CMK (cell line): ENCODE results near the gene C5AR2.
A peak's percentile ranks its signal among the peaks of the same experiment; 100 is the strongest.
"Not testable (repeated sequence)": the region's sequence is repeated elsewhere in the genome, so short reads cannot be mapped to it uniquely, and the experiment has no call there.

Experiments used
- DNase-seq: peaks from one replicate; pipeline ENCODE4 v3.0.0-alpha.2; 2010; ENCODE audit warnings: low read depth

Gene C5AR2

GRCh38 chr19:47323872-47324271 is 8.1 kb upstream of the C5AR2 start:
- no peak for DNase-seq

DNA sequence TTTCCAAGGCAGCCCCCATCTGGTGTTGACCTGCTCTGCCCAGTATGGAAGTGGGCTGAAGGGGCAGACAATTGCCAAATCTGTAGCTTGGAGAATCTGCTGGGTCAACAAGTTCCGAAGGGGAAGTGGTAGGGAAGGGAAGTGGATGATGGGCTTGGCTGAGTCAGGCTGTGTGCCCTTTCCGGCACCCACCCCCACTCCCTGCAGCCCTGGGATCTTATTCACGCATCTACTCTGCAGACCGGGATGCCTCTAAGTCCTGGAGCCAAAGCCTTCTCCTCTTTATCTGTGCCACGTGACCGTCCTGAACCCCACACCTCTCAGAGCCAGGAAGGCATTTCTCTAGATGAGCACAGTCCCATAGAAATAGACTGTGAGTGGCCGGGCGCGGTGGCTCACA is 7.5 kb upstream of the C5AR2 start:
- peak; percentile 60 for DNase-seq

- DNase-seq, result no peak
These were observed 1.5 kb upstream of the C5AR2 start for GRCh38 chr19:47330466-47330869.

DNA sequence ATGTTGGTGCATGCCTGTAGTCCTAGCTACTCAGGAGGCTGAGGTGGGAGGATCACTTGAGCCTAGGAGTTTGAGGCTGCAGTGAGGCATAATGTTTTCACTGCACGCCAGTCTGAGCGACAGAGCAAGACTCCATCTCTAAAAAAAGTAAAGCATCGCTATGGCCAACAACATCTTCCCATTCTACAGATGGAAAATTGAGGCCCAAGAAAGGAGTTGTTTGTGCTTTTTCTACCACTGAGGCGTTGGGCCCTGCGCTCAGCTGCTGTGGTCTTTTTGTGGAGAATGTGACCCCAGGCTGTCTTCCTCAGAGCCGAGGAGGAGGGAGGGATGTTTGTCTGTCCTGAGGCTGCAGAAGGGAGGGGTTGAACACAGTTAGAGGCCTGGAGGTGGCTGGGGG is 485 bp upstream of the C5AR2 start:
- no peak for DNase-seq

DNA sequence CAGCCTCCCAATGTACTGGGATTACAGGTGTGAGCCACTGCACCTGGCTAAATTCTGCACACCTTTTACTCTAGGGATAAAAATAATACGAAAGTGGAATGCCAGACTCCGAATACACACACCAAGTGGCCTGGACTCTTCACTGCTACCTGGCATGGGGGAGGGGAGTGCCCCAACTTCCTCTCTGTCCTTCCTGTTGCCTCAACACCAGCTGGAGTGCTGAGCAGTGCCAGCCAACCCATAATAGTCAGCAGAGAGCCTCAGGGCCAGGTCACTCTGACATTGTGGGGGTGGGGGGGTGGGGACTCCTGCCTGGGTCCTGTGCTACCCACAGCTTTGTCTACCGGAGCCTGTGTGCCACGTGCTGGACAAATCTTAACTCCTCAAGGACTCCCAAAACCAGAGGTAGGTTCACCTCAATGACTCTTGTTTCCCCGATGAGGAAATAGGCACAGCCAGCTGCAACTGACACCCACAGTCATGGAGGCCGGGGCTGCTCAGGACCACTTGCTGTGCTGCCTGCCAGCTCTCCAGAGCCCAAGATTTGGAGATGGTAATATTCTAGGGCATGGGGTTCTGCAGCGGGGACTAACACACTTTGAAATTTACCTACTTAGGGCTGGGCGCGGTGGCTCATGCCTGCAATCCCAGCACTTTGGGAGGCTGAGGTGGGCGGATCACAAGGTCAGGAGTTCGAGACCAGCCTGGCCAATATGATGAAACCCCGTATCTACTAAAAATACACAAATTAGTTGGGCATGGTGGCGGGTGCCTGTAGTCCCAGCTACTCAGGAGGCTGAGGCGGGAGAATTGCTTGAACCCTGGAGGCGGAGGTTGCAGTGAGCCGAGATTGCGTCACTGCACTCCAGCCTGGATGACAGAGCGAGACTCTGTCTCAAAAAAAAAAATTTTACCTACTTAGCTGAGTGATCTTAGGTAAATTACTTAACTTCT is 5.1 kb downstream of the C5AR2 start:
- DNase-seq, result peak; percentile 85

- DNase-seq, result no peak
These were observed 7.4 kb downstream of the C5AR2 start for GRCh38 chr19:47339196-47339880.

DNA sequence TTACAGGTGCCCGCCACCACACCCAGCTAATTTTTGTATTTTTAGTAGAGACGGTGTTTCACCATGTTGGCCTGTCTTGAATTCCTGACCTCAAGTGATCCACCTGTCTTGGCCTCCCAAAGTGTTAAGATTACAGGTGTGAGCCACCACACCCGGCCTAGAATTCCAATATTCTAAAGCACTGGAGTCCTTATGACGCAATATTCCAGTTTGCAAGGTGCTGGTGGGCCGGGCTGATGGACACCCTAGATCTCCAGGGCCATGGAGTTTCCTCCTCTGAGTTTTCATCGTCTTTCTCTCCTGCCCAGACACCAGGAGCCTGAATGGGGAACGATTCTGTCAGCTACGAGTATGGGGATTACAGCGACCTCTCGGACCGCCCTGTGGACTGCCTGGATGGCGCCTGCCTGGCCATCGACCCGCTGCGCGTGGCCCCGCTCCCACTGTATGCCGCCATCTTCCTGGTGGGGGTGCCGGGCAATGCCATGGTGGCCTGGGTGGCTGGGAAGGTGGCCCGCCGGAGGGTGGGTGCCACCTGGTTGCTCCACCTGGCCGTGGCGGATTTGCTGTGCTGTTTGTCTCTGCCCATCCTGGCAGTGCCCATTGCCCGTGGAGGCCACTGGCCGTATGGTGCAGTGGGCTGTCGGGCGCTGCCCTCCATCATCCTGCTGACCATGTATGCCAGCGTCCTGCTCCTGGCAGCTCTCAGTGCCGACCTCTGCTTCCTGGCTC is 8.7 kb downstream of the C5AR2 start:
- no peak for DNase-seq

DNA sequence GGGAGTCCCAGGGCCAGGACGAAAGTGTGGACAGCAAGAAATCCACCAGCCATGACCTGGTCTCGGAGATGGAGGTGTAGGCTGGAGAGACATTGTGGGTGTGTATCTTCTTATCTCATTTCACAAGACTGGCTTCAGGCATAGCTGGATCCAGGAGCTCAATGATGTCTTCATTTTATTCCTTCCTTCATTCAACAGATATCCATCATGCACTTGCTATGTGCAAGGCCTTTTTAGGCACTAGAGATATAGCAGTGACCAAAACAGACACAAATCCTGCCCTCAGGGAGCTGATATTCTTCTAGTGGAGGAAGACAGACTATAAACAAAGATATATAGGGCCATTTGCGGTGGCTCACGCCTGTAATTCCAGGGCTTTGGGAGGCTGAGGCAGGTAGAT is 9.8 kb downstream of the C5AR2 start:
- DNase-seq, result no peak

DNA sequence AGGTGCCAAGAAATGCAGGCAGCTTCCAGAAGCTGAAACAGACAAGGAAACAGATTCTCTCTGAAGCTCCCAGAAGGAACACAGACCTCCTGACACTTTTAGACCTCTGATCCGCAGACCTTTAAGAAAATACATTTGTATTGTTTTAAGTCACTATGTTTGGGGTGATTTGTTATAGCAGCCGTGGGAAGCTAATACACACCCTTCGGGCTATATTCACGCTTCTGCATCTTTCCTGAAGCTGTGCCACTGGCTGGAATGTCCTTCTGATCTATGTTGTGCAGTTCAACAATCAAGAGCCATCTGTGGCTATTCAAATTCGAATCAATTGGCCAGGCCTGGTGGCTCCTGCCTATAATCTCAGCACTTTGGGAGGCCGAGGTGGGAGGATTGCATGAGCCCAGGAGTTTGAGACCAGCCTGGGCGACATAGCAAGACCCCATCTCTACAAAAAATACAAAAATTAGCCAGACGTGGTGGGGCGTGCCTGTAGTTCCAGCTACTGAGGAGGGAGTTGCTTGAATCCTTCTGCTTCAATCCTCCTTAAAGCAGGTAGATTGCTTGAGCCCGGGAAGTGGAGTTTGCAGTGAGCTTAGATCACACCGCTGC is 11.3 kb downstream of the C5AR2 start:
- no peak for DNase-seq

DNA sequence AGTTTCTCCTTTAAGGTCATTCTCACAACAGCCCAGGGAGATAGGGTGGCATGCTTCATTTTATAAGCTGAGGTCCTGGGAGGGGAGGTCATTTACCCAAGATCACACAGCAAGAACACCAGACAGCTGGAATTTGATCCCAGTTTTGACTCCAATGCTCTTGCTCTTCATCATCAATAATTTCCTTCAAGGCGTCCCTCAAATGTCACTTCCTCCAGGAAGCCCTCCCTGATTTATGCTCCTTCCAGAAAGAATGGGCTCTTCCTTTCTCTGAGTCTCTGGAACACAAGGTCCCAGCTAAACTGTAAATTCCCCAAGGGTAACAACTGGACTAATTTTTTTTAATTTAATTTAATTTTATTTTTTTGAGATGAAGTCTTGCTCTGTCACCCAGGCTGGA is 12.4 kb downstream of the C5AR2 start:
- DNase-seq, result no peak

DNA sequence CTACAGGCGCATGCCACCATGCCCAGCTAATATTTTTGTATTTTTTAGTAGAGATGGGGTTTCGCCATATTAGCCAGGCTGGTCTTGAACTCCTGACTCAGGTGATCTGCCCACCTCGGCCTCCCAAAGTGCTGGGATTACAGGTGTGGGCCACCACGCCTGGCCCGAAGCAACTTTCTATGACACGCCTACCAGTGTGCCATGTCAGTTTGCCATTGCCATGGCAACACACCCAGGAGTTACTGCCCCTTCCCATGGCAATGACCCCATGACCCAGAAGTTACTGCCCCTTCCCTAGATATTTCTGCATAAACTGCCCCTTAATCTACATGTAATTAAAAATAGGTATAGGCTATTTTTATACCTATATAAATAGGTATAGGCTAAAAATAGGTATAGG is 14.0 kb downstream of the C5AR2 start:
- DNase-seq, result not testable (repeated sequence)

- peak; percentile 100 for DNase-seq
These were observed 17.1 kb downstream of the C5AR2 start, which contains the start of gene DHX34 for GRCh38 chr19:47348819-47349795. TSS of gene DHX34 (plus strand) at chr19:47349315. CDS start at chr19:47353031, 3,716 bp downstream.

GRCh38 chr19:47350630-47351029 is 18.7 kb downstream of the C5AR2 start:
- no peak for DNase-seq

DNA sequence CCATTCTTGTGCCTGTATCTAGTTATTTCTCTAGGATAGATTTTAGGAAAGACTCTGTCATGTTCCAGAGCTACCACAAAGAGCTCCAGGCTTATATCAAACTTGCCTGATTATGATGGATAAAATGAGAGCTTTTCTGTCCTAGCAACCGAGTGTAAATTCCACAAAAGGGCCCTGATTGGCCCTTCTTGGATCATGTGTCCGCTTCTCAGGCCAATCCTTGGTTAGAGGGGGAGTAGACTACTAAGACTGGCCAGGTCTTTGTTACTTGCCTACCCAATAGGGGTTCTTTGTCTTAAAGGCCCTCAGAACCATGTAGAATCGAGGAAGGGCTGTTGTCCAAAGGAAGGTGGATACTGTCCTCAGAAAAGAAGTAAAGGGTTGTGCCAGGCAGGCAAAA is 19.6 kb downstream of the C5AR2 start:
- DNase-seq, result no peak

- no peak for DNase-seq
These were observed 20.1 kb downstream of the C5AR2 start for GRCh38 chr19:47352095-47352494.

GRCh38 chr19:47353307-47353712 is 21.3 kb downstream of the C5AR2 start:
- no peak for DNase-seq

DNA sequence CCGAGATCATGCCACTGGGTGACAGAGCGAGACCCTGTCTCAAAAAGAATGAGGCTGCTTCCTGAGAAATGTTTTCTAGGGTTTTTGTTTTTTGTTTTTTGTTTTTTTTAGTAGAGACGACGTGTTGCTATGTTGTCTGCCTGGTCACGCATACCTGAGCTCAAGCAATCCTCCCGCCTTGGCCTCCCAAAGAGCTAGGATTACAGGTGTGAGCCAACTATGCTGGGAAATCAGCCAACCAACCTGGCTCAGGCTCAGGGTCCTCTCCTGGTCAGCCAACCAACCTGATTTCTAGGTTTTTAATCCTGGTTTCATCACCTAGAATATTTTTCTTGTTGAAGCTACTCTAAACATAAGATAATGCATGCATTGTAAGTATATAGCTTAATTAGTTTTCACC is 24.9 kb downstream of the C5AR2 start:
- DNase-seq, result no peak

GRCh38 chr19:47357788-47358680 is 26.1 kb downstream of the C5AR2 start:
- no peak for DNase-seq

GRCh38 chr19:47358936-47359335 is 27.0 kb downstream of the C5AR2 start:
- DNase-seq, result no peak

DNA sequence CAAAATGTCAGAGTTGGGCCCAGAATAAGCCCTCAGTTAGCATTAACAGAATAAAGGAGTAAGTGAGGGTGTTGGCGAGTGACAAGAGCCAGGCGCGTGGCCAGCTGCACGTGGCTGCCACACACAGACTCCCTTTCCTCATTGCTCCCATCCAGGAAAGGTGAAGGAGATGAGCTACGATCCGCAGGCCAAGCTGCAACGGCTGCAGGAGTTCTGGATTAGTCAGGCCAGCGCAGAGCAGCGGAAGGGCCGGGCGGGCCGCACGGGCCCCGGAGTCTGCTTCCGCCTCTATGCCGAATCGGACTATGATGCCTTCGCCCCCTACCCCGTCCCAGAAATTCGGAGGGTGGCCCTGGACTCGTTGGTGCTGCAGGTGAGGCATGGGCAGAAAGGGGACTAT is 30.3 kb downstream of the C5AR2 start:
- no peak for DNase-seq
